Adipocyte (in vitro differentiated cells): ENCODE data around the gene HNRNPUL2.
"Not testable (repeated sequence)": the region's sequence is repeated elsewhere in the genome, so short reads cannot be mapped to it uniquely, and the experiment has no call there.

ENCODE experiments used
- DNase-seq: peaks from one replicate; pipeline ENCODE4 v3.0.0-alpha.2; 2015; ENCODE audit warnings: low read depth
- H3K27me3 ChIP-seq: replicated peaks from 2 replicates; pipeline ENCODE4 v1.7.0; 2013; ENCODE audit warnings: mild to moderate bottlenecking, low read length, moderate library complexity; ENCODE audit not compliant: control insufficient read depth, insufficient read depth
- H3K36me3 ChIP-seq: 2 replicates; pipeline ENCODE4 v1.7.0; 2013; ENCODE audit warnings: low read length, mild to moderate bottlenecking, moderate library complexity; ENCODE audit not compliant: control insufficient read depth, insufficient read depth, severe bottlenecking
- H3K4me1 ChIP-seq: 2 replicates; pipeline ENCODE4 v1.7.0; 2013; ENCODE audit warnings: mild to moderate bottlenecking, low read length, moderate library complexity; ENCODE audit not compliant: control insufficient read depth, insufficient read depth
- H3K4me3 ChIP-seq: 2 replicates; pipeline ENCODE4 v1.7.0; 2013; ENCODE audit warnings: mild to moderate bottlenecking, low read length, moderate library complexity
- H3K9ac ChIP-seq: 2 replicates; pipeline ENCODE4 v1.7.0; 2013; ENCODE audit warnings: mild to moderate bottlenecking, low read length, moderate library complexity
- H3K9me3 ChIP-seq: 2 replicates; pipeline ENCODE4 v1.7.0; 2013; ENCODE audit warnings: mild to moderate bottlenecking, low read length, moderate library complexity; ENCODE audit not compliant: control insufficient read depth

Gene HNRNPUL2

DNA sequence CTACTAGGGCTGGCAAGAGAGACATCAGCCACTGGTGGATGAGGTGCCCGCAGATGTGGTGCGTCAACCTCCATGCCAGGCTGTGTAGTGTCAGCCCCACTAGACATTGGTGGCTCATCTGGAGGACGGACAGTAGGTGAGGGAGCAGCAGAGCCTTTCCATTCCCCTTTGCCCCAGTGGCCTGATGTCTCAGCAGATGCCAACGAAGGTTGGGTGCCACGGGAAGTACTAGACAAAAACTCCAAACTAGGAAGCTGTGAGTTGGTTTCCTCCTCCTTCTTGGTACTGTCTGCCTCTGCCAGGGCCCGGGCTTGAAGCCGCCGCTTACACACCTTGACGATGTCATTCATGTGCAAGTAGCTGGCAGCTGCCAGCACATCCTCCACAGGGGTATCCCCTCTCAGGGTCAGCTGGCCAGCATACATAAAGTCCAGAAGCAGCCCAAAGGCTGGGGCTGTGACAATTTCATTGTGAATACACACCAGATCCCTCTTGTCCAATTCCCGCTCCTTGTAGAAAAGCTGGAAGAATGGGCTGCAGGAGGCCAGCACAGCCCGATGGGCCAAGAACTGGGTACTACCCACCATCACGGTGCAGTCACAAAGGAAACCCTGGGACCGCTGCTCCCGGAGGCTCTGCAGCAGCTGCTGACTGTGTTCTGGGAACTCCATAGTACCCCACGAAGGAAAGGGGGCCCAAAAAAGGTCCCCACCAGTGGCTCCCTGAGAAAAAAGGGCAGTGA is 25.9 kb upstream of the HNRNPUL2 start:
- no peak for DNase-seq
- no peaks in the 10 kb centered on the region for H3K27me3 ChIP-seq
- H3K4me3 ChIP-seq: peak overlapping the region; percentile 83
- H3K36me3 ChIP-seq: no peaks in the 10 kb centered on the region
- H3K9me3 ChIP-seq: no peaks in the 10 kb centered on the region
- H3K4me1 ChIP-seq: peaks cover 11% of the 10 kb centered on the region
- H3K9ac ChIP-seq: peak overlapping the region; percentile 91

DNA sequence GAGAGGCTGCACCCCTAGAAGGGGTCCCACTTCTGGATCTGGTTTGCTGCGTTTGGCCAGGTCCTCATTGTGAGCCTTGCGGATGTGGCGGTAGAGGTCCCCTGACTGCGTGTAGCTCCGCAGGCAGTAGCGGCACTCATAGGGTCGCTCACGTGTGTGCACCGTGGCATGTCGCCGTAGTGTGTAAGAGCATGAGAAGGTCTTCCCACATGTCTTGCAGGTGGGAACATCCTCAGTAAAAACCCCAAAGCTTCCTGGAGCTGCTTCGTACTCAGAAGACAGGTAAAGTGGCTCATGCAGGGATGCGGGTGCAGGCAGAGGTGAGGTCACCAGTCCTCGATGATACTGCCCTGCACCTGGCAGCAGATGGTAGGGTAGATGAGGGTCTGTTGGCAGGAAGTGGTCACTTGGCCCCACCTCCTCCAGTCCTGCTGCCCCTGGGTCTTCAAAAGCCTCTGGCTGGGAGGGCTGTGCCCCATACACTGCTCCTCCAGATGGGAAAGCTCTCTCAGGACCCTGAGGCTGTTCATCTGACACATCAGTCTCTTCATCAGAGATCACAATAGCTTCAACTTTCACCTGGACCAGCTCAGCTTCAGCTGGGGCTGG is 25.0 kb upstream of the HNRNPUL2 start:
- Histone ChIP-seq H3K9me3 (no peaks in the 10 kb centered on the region), H3K4me3 (no peak overlapping the region), H3K9ac (no peak overlapping the region), H3K27me3 (no peaks in the 10 kb centered on the region), H3K36me3 (no peaks in the 10 kb centered on the region), H3K4me1 (peaks cover 11% of the 10 kb centered on the region)
- no peak for DNase-seq

DNA sequence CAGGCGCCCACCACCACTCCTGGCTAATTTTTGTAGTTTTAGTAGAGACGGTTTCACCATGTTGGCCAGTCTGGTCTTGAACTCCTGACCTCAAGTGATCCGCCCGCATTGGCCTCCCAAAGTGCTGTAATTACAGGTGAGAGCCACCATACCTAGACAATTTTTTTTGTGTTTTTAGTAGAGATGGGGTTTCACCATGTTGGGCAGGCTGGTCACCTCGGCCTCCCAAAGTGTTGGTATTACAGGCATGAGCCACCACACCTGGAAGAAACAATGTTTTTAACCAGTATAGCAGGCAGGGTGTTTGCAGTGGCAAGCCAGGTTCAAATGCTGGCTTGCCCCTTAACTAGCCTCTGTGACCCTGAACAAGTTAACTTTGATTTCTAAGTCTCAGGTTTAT is 22.7 kb upstream of the HNRNPUL2 start:
- not testable (repeated sequence) for H3K4me3 ChIP-seq, DNase-seq, H3K36me3 ChIP-seq, H3K9ac ChIP-seq, H3K27me3 ChIP-seq, H3K9me3 ChIP-seq
- peaks cover 11% of the 10 kb centered on the region for H3K4me1 ChIP-seq

GRCh38 chr11:62747475-62748160 is 20.4 kb upstream of the HNRNPUL2 start:
- no peak overlapping the region for H3K9ac ChIP-seq
- DNase-seq: no peak
- no peaks in the 10 kb centered on the region for H3K9me3 ChIP-seq
- H3K4me1 ChIP-seq: peaks cover 1% of the 10 kb centered on the region
- H3K27me3 ChIP-seq: no peaks in the 10 kb centered on the region
- no peak overlapping the region for H3K4me3 ChIP-seq
- H3K36me3 ChIP-seq: no peaks in the 10 kb centered on the region

DNA sequence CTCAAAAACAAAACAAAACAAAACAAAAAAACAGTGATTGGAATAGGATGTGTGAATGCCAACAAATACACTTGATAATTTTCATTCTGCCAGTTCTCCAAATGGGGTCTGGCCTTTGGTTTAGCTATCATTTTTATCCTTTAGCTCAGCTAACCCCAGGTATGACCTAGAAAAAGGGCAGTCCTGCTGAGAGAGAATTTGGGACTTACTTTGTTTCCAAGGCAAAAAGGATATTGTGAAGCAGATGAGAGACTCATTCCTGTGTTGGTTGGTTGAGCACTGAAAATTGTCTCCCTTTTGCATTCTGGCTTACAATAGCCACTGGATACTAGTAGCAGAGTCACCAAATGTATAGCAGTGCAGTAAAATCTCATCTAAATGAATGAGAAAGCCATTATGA is 9.9 kb upstream of the HNRNPUL2 start:
- H3K27me3 ChIP-seq: no peaks in the 10 kb centered on the region
- H3K36me3 ChIP-seq: peaks cover 60% of the 10 kb centered on the region
- no peak overlapping the region for H3K4me3 ChIP-seq
- no peak overlapping the region for H3K9ac ChIP-seq
- no peak for DNase-seq
- H3K9me3 ChIP-seq: no peaks in the 10 kb centered on the region
- H3K4me1 ChIP-seq: peaks cover 4% of the 10 kb centered on the region

DNA sequence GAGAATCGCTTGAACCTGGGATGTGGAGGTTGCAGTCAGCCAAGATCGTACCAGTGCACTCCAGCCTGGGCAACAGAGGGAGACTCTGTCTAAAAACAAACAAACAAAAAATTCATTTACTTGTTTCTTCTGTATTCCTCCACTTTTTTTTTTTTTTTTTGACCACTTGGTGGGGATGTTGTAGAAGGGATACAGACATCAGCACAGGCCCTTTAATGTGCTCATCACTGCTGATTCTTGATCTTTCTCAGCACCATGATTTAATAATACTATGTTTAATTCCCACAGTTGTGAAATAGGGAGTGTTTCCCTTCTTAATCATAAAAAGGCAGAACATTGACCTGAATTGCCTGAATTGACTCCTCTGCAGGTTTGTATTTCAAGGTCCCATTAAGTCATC is 5.6 kb upstream of the HNRNPUL2 start:
- peaks cover 28% of the 10 kb centered on the region for H3K36me3 ChIP-seq
- H3K27me3 ChIP-seq: no peaks in the 10 kb centered on the region
- peak overlapping the region; percentile 44 for H3K9ac ChIP-seq
- no peaks in the 10 kb centered on the region for H3K9me3 ChIP-seq
- H3K4me1 ChIP-seq: peaks cover 13% of the 10 kb centered on the region
- DNase-seq: peak; percentile 32
- H3K4me3 ChIP-seq: no peak overlapping the region

GRCh38 chr11:62730076-62730475 is 2.8 kb upstream of the HNRNPUL2 start:
- not testable (repeated sequence) for DNase-seq, H3K9me3 ChIP-seq, H3K27me3 ChIP-seq
- peaks cover 13% of the 10 kb centered on the region for H3K4me1 ChIP-seq
- peak overlapping the region; percentile 95 for H3K4me3 ChIP-seq
- peaks cover 12% of the 10 kb centered on the region for H3K36me3 ChIP-seq
- H3K9ac ChIP-seq: peak overlapping the region; percentile 99

GRCh38 chr11:62728171-62728988 is 1.1 kb upstream of the HNRNPUL2 start, which contains the start of gene TTC9C:
TSS of gene TTC9C (plus strand) at chr11:62728486. CDS start at chr11:62728849, 363 bp downstream.
- DNase-seq: peak; percentile 96
- Histone ChIP-seq H3K36me3 (peaks cover 13% of the 10 kb centered on the region), H3K9me3 (no peaks in the 10 kb centered on the region), H3K4me3 (peak within 1 kb of the TSS; percentile 95), H3K9ac (peak within 1 kb of the TSS; percentile 99), H3K4me1 (peaks cover 27% of the 10 kb centered on the region), H3K27me3 (no peaks in the 10 kb centered on the region)

DNA sequence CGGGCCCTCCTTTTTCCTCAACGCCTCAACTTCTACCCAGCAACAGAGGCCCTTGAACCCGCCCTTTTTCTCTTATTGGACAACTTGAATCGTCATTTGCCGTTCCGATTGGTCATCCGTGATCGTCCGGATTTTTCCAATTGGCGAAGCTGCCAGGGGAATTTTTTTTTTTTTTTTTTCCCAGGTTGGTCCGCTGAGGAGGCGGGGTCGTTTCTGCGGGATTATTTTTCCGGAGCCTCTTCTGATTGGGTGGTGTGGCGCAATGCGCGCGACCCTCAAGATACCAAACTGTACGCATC is 564 bp upstream of the HNRNPUL2 start:
- Histone ChIP-seq H3K4me3 (peak overlapping the region; percentile 95), H3K27me3 (no peaks in the 10 kb centered on the region), H3K36me3 (peaks cover 14% of the 10 kb centered on the region), H3K9ac (peak overlapping the region; percentile 99), H3K9me3 (no peaks in the 10 kb centered on the region), H3K4me1 (peaks cover 24% of the 10 kb centered on the region)
- peak; percentile 99 for DNase-seq

DNA sequence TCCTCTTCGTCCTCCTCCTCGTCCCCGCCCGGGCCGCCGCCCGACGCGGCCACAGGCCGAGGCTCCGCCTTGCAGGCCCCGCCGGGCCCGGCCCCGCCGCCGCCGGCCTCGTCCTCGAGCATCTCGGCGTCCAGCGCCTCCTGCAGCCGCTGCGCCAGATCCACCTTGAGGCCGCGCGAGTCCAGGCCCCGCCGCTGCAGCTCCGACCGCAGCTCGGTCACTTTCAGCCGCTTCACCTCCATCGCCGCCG is 417 bp downstream of the HNRNPUL2 start:
- peaks cover 24% of the 10 kb centered on the region for H3K36me3 ChIP-seq
- peak overlapping the region; percentile 95 for H3K4me3 ChIP-seq
- H3K27me3 ChIP-seq: no peaks in the 10 kb centered on the region
- H3K4me1 ChIP-seq: peaks cover 25% of the 10 kb centered on the region
- H3K9ac ChIP-seq: peak overlapping the region; percentile 99
- DNase-seq: no peak
- no peaks in the 10 kb centered on the region for H3K9me3 ChIP-seq
